PC-3 (cell line): ENCODE results near the gene USH1C. TPM values are rescaled to one million over a fixed set of nuclear protein-coding genes. Genes with fewer than 3 reads are reported as not detected.

Experiments used
- ATAC-seq: fragments of 200-7000 bp; cut with Tn5 transposase; 2 replicates; pipeline ENCODE4 v1.9.1; 2020; ENCODE audit warnings: mild to moderate bottlenecking, moderate library complexity
- BruUV-seq: library from RNA; stranded (reverse); fragments of 400-500 nt; replicated peaks from 2 replicates; lab custom pipeline; 2021; lab: Mats Ljungman, UMichigan
- CTCF ChIA-PET: fragments of 300-600 bp; sonication (Branson Sonifier 250); formaldehyde crosslinking; loops from one replicate; lab custom pipeline; 2022; ENCODE audit warnings: antibody characterized with exemption; lab: Charles Lee
- POLR2A ChIA-PET: fragments of 300-600 bp; sonication (Branson Sonifier 250); formaldehyde crosslinking; loops from one replicate; lab custom pipeline; 2022; ENCODE audit warnings: antibody characterized with exemption; ENCODE audit not compliant: unreplicated experiment; lab: Charles Lee
- DNase-seq: peaks from one replicate; pipeline ENCODE4 v3.0.0-alpha.2; 2015
- H2AFZ ChIP-seq: fragments of 300-600 bp; sonication (generic); 2 replicates; pipeline ENCODE4 v1.6.0; 2016; ENCODE audit warnings: antibody characterized with exemption, low read length
- H3F3A ChIP-seq: fragments of 300-600 bp; sonication (generic); one replicate; pipeline ENCODE4 v1.6.0; 2017; ENCODE audit warnings: antibody characterized with exemption, low read length, control low read depth, mild to moderate bottlenecking; ENCODE audit not compliant: unreplicated experiment
- H3K27ac ChIP-seq: fragments of 300-600 bp; sonication (generic); 2 replicates; pipeline ENCODE4 v1.5.1; 2016; ENCODE audit warnings: mild to moderate bottlenecking, low read length
- H3K27me3 ChIP-seq: fragments of 300-600 bp; sonication (generic); 2 replicates; pipeline ENCODE4 v1.6.1; 2016; ENCODE audit warnings: low read length, mixed read lengths
- H3K36me3 ChIP-seq: fragments of 300-600 bp; sonication (generic); 2 replicates; pipeline ENCODE4 v1.6.1; 2016; ENCODE audit warnings: low read depth, mixed run types, low read length, mixed read lengths
- H3K4me1 ChIP-seq: fragments of 300-600 bp; sonication (generic); 2 replicates; pipeline ENCODE4 v1.5.1; 2016; ENCODE audit warnings: low read length; ENCODE audit not compliant: insufficient read depth
- H3K4me2 ChIP-seq: fragments of 300-600 bp; sonication (generic); 2 replicates; pipeline ENCODE4 v1.6.0; 2016; ENCODE audit warnings: low read length
- H3K4me3 ChIP-seq: fragments of 300-600 bp; sonication (generic); 2 replicates; pipeline ENCODE4 v1.5.1; 2016; ENCODE audit warnings: mild to moderate bottlenecking, low read length, mixed read lengths
- H3K79me2 ChIP-seq: fragments of 300-600 bp; sonication (generic); 2 replicates; pipeline ENCODE4 v1.6.1; 2017; ENCODE audit warnings: low read length, mixed read lengths
- H3K9ac ChIP-seq: fragments of 300-600 bp; sonication (generic); 2 replicates; pipeline ENCODE4 v1.6.0; 2016; ENCODE audit warnings: mild to moderate bottlenecking, low read length
- H3K9me2 ChIP-seq: fragments of 300-600 bp; sonication (generic); replicated peaks from 2 replicates; pipeline ENCODE4 v1.6.1; 2016; ENCODE audit warnings: mixed run types, low read length, mixed read lengths
- H3K9me3 ChIP-seq: fragments of 300-600 bp; sonication (generic); 2 replicates; pipeline ENCODE4 v1.6.1; 2016; ENCODE audit warnings: low read length, mixed read lengths
- H4K20me1 ChIP-seq: fragments of 300-600 bp; sonication (generic); 2 replicates; pipeline ENCODE4 v1.6.1; 2016; ENCODE audit warnings: low read length, mixed read lengths
- CTCF ChIP-seq: fragments of 300-600 bp; sonication (generic); conservative IDR thresholded peaks from 2 replicates; pipeline ENCODE4 v1.5.1; 2017; ENCODE audit warnings: antibody characterized with exemption, low read depth, mild to moderate bottlenecking, low read length
- EZH2 ChIP-seq: fragments of 300-600 bp; sonication (generic); IDR thresholded peaks from one replicate; pipeline ENCODE4 v1.6.1; 2017; ENCODE audit warnings: antibody characterized with exemption, mild to moderate bottlenecking, low read length; ENCODE audit not compliant: unreplicated experiment
- EZH2phosphoT487 ChIP-seq: fragments of 300-600 bp; sonication (generic); IDR thresholded peaks from 2 replicates; pipeline ENCODE4 v1.6.1; 2018; ENCODE audit warnings: mild to moderate bottlenecking, antibody characterized with exemption, low read length, borderline replicate concordance
- intact Hi-C: fragments of 100-400 bp; cut with micrococcal nuclease; formaldehyde crosslinking; loops from 2 replicates; pipeline ENCODE4 v1.9.0; 2023
- total RNA-seq: library from RNA; depleted of rRNA; stranded (reverse); fragments of >200 nt; gene quantifications from 2 replicates; pipeline ENCODE4 v1.2.3, GENCODE V29; 2014

USH1C gene
- total RNA-seq, 1 experiment from 2014 or later = not detected

DNA sequence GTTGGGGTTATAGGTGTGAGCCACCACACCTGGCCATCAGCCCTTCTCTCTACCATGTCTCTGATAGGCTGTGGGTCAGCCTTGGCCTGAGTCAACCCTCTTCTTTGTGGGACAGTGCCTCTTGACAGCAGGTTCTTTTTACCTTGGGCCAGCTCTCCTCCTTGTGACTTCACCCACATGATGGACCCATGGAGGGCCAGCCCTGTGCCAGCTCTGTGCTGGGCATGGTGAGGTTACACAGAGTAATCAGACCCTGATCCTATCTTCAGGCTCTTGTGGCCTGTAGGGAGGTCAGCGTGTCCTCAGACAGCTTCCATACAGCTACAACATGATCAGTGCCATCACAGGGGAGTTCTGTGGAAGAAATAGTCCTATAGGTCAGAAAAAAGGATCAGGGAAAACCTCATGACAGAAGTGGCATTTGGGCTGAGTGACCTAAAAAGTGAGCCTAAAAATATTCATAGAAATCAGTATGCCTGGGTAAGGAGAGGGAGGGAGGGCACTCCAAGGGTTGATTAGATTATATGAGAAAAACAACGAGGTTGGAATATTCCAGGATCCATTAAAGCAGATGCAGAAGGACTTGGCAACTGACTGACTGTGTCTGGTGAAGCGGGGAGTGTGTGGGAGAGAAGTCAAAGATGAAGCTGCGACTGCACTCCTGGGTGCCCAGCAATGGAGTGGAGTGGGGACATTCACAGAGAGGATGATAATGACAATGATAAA lies 19.9 kb upstream of the USH1C start:
- BruUV-seq = no TSS peak
- TF ChIP-seq EZH2 (no peak), EZH2phosphoT487 (no peak), CTCF (no peak)
- no peaks in the 10 kb centered on the region for H3K9me2 ChIP-seq
- H3K27ac ChIP-seq = no peak overlapping the region
- no peaks in the 10 kb centered on the region for H4K20me1 ChIP-seq
- ATAC-seq (no peak), DNase-seq (no peak)
- intact Hi-C loops = no loop called here
- no peak overlapping the region for H3K4me2 ChIP-seq
- no peak overlapping the region for H2AFZ ChIP-seq
- no peak overlapping the region for H3K4me3 ChIP-seq
- no peaks in the 10 kb centered on the region for H3K79me2 ChIP-seq
- H3K9ac ChIP-seq = no peak overlapping the region
- CTCF ChIA-PET = no interaction called here
- no peaks in the 10 kb centered on the region for H3K36me3 ChIP-seq
- H3K27me3 ChIP-seq = peaks cover 20% of the 10 kb centered on the region; the same call in 1 of the 2 replicates
- H3K4me1 ChIP-seq = no peaks in the 10 kb centered on the region
- H3F3A ChIP-seq = no peaks in the 10 kb centered on the region
- H3K9me3 ChIP-seq = no peaks in the 10 kb centered on the region
- POLR2A ChIA-PET = no interaction called here

GRCh38 chr11:17563231-17563646 lies 19.0 kb upstream of the USH1C start:
- BruUV-seq = no TSS peak
- POLR2A ChIA-PET = no interaction called here
- no peaks in the 10 kb centered on the region for H3K9me2 ChIP-seq
- no peaks in the 10 kb centered on the region for H3K36me3 ChIP-seq
- TF ChIP-seq CTCF = peak; percentile 13; the same call in 1 of the 2 replicates
- TF ChIP-seq EZH2 = no peak
- DNase-seq (peak; percentile 21), ATAC-seq (peak; percentile 31; the same call in 1 of the 2 replicates)
- no peaks in the 10 kb centered on the region for H3K79me2 ChIP-seq
- peaks cover 17% of the 10 kb centered on the region; the same call in 1 of the 2 replicates for H3K27me3 ChIP-seq
- intact Hi-C loops = no loop called here
- H3K4me1 ChIP-seq = no peaks in the 10 kb centered on the region
- no peaks in the 10 kb centered on the region for H3F3A ChIP-seq
- H4K20me1 ChIP-seq = no peaks in the 10 kb centered on the region
- no peak overlapping the region for H3K4me3 ChIP-seq
- H3K9ac ChIP-seq = no peak overlapping the region
- H3K4me2 ChIP-seq = no peak overlapping the region
- no peak overlapping the region for H2AFZ ChIP-seq
- H3K27ac ChIP-seq = no peak overlapping the region
- CTCF ChIA-PET = no interaction called here
- no peaks in the 10 kb centered on the region for H3K9me3 ChIP-seq

- Histone ChIP-seq H3K4me3 (no peak overlapping the region), H3K4me1 (no peaks in the 10 kb centered on the region), H3K9ac (no peak overlapping the region), H3K9me2 (no peaks in the 10 kb centered on the region), H3K79me2 (no peaks in the 10 kb centered on the region), H4K20me1 (no peaks in the 10 kb centered on the region), H3K4me2 (no peak overlapping the region), H3K36me3 (no peaks in the 10 kb centered on the region), H3F3A (no peaks in the 10 kb centered on the region), H2AFZ (no peak overlapping the region), H3K27me3 (peaks cover 13% of the 10 kb centered on the region; the same call in 1 of the 2 replicates), H3K9me3 (no peaks in the 10 kb centered on the region), H3K27ac (no peak overlapping the region)
- TF ChIP-seq EZH2 = no peak
- no peak for TF ChIP-seq CTCF
- ATAC-seq (no peak), DNase-seq (no peak)
- ChIA-PET POLR2A (no interaction called here), CTCF (no interaction called here)
- no TSS peak for BruUV-seq
- intact Hi-C loops = no loop called here
Observed at GRCh38 chr11:17561526-17561925, 17.3 kb upstream of the USH1C start.
